CD1c-positive myeloid dendritic cell (primary cell): ENCODE measurements around the gene BRINP3.
"Not testable (repeated sequence)": the region's sequence is repeated elsewhere in the genome, so short reads cannot be mapped to it uniquely, and the experiment has no call there.

ENCODE experiments used
- DNase-seq: peaks from one replicate; pipeline ENCODE4 v3.0.0-alpha.2; 2016; ENCODE audit errors: extremely low spot score

The BRINP3 gene

GRCh38 chr1:190477762-190478148 lies at the start of gene BRINP3:
Gene BRINP3 (minus strand): TSS chr1:190477864.
- DNase-seq = no peak

- DNase-seq = no peak
Measured at GRCh38 chr1:190511554-190511953, 33.9 kb upstream of the BRINP3 start.

- DNase-seq = no peak
Measured at GRCh38 chr1:190507357-190507756, 29.7 kb upstream of the BRINP3 start.

GRCh38 chr1:190504539-190504938 lies 26.9 kb upstream of the BRINP3 start:
- DNase-seq = not testable (repeated sequence)

DNA sequence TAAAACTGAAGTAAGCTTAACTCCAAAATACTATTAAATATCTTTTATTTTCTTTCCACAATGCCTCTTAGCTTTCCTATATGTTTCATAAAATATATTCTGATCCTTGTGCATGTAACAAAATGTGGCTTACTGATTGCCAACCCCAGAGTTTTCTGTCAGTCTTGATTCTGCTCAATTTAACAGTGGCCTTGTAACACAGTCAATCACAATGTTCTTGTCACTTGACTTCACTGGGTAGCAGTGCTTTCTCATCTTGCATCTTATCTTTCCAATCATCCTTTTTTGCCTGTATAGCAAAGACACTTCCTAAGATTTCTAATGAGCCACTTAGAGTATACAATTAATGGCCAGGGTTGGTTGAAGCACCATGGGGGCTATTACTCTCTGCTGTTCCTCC lies 19.9 kb upstream of the BRINP3 start:
- DNase-seq = no peak

DNA sequence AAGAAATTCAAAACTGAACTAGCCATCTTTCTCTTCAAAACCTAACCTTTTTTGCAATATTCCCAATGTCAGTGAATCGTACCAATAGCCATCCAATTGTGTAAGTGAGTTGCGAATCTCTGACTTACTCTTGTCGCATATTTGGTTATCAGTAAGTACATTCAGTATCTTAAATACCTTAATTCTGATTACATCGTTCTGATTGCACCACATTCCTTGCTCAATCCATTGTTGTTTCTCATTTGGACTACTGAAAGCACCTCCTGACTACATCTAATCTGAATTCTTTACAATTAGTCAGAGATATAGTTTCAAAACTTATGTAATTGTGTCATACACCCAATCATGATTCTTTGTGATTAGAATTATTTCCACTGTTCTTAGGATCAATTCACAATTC lies 16.8 kb upstream of the BRINP3 start:
- DNase-seq = no peak

GRCh38 chr1:190491404-190491803 lies 13.7 kb upstream of the BRINP3 start:
- no peak for DNase-seq

DNA sequence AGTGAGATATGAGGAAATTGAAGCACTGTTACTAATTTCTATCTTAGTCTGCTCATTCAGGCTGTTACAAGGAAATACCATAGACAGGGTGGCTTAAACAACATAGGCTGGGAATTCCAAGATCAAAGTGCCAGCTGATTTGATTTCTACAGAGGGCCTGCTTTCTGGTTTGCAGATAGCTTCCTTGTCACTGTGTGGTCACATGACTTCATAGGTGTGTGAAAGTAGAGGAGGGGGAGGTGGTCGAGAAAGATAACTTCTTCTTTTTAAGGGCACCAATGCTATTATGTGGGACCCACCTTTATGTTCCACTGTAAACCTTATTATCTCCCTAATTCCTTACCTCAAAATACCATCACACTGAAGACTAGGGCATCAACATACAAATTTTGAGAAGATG lies 6.4 kb upstream of the BRINP3 start:
- DNase-seq = no peak

- DNase-seq = no peak
Measured at GRCh38 chr1:190480231-190480630, 2.6 kb upstream of the BRINP3 start.

DNA sequence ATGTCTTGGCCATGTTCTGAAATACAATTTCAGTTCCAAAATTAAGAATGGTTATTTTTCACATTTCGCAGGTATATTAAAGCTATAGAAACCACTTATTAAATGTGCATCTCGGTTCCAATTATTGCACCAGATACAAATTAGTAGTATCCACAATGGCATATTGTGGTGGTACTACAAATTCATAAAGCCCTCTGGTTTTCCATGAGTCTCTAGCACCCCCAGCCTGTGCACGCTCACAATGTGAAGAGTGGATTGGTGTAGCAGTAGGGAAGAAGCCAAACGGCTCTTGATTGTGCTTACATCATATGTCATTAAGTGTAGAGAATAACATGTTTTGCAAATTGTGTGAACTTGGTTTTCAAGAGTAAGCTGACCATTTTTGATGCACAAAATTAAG lies 1.9 kb upstream of the BRINP3 start:
- DNase-seq = no peak

DNA sequence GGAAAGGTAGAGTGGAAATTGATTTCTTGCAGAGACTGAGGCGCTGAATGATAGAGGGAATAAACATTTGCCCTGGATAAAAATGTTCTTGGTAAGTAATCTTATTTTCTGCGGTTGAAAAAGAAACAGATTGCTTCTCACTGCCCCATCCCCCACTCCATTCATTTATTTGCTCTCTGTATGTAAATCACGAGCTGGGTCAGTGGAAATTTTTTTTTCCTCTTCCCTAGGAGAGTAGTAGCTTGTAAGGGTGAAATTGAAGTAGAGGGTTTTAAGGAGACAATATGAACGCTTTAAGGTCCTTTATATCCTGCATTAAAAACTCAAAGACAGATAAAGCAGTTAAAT lies 1.4 kb upstream of the BRINP3 start:
- no peak for DNase-seq

- no peak for DNase-seq
Measured at GRCh38 chr1:190478149-190479049, 735 bp upstream of the BRINP3 start.

- no peak for DNase-seq
Measured at GRCh38 chr1:190476806-190477205, 858 bp downstream of the BRINP3 start.

- no peak for DNase-seq
Measured at GRCh38 chr1:190476321-190476720, 1.3 kb downstream of the BRINP3 start.

DNA sequence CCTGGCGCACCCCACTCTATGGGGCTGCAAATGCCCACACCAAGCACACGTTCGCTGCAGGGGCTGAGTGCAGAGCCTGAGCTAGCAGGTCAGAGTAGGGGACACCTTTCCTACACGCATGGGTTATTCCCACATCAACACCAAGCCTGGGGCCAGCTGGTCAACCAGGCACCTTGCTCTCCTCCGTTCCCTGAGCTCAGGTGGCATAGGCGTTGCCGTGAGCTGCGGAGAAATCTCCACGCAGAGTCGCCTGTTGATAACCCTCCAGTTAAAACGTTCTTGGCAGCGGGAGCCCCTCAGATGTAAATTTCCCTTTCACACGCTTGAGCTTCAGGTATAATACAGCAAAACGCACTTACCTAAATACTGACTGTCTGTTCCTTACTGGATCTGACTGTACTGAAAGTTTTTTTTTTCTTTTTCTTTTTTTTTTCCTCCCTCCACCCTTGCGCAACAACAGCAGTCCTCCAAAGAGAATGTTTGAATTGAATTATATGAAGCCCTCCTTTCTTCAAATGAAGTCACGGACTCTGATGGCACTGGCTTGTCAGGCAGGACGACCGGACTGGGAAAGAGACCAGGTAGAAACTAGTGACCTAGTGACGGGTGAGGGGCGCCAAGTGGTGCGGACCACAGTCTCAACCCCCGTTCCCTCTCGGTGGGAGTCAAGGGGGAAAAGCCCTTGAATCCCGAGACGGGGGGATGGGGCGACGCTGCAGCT lies 2.1 kb downstream of the BRINP3 start:
- no peak for DNase-seq

DNA sequence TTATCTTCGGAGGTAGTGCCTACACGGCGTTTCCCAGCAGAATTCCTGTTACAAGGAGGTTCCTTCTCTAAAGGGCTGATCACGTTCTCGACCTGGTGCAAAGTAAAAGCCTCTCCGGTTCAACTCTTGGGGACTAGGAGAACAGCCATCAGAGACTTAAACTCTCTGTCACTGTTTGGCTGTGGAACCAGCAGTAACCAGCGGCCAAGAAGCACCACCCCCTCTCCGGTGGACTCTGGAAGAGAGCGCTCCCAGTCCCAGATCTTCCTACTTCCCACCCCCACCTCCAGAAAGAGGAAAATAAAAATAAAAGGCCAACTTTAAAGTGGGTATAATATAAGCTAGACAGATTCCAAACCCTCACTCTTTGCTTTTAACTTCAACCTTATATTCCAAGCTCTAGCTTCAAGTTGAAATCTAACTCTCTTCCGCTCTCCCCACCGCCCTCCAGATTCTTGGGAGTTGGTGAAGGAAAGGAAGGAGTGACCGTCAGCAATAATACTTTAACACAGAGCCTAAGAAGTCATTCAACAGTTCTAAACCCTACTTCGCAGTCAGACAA lies 2.9 kb downstream of the BRINP3 start:
- no peak for DNase-seq

GRCh38 chr1:190474010-190474409 lies 3.7 kb downstream of the BRINP3 start:
- DNase-seq = no peak

DNA sequence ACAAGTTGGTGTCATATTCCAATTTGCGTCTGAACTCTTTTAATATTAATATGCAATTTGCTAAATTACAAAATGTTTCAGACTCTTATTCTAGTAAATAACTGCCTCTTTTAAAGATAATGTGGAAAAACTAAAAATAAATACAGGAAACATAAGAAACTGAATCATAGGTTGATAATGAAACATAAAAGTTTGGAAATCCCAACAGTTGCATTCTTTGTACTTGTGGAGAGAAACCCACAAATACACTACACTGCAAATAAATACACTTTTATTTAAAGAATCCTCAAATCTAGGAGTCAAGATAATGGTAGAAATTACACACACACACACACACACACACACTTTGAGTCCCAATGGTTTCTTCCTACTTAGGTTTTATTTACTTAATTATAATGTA lies 5.2 kb downstream of the BRINP3 start:
- no peak for DNase-seq

GRCh38 chr1:190472042-190472441 lies 5.6 kb downstream of the BRINP3 start:
- no peak for DNase-seq

DNA sequence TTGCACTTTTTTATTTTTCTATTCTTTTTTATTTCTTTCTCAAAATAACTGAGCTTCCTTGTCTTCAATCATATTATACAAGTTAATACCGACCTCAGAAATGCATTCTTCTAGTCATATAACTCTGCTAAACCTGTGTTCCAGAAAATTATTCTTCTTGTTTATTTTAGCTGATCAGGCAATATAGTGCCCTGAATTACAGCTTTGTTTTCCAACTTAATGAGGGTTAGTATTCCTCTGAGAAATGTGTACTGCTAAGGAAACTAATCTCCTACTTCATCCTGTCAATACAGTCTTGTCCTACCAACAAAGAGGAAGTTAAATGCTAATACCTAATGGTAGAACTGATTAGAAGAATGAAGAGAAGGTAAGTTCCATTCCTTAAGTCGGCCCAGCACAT lies 13.0 kb downstream of the BRINP3 start:
- no peak for DNase-seq

DNA sequence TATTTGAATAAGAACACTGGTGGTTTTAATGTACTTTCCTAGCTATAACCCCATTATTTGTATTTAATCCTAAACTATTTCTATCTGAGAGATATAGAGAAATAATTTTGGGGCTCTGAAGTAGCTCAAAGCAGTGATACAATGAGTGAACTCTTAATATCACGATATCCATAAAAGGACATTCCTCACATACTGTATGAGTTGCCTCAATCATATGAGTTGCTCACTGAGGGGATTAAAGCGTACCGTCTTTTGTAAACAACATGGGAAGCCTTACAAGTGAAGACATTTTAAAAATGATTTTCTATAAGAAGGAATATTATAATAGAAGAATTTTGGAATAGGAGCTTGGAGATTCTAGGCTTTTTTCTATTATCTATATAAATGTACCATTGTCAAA lies 21.5 kb downstream of the BRINP3 start:
- no peak for DNase-seq

DNA sequence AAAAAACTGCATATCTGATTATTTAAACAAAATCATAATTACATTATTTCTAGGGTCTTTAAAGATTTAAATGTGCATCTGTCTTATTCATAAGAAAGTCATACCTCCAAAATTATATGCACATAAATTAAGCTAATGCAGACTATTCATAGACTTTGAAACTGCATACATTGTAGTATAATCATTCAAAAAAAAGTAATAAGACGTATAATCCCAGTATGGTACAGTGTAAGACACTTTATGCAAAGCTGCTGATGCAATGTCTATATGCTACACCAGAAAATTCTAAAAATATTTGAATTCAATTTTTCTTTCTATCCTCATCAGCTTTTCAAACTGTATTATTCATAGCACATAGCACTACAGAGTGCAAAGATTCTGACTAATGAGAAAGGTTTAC lies 22.0 kb downstream of the BRINP3 start:
- DNase-seq = no peak

DNA sequence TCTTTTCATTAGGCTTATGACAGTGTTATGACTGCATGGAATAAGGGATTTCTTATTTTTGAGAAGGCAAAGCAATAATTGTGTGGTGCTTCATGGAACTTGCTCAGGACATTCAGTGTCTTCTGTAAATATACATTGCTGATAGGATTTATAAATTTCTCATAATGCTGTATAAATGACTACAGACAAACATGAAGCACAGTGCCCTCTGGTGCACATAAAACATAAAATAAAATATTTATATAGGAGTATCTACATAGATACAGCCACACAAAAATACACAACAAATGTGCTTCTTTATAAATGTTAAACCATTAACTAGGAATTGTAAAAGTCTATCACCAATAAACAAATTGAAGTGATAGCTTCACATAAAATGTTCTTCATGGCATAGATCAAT lies 24.1 kb downstream of the BRINP3 start:
- no peak for DNase-seq
